ENCODE measurements around the gene ACOT13.

DNA sequence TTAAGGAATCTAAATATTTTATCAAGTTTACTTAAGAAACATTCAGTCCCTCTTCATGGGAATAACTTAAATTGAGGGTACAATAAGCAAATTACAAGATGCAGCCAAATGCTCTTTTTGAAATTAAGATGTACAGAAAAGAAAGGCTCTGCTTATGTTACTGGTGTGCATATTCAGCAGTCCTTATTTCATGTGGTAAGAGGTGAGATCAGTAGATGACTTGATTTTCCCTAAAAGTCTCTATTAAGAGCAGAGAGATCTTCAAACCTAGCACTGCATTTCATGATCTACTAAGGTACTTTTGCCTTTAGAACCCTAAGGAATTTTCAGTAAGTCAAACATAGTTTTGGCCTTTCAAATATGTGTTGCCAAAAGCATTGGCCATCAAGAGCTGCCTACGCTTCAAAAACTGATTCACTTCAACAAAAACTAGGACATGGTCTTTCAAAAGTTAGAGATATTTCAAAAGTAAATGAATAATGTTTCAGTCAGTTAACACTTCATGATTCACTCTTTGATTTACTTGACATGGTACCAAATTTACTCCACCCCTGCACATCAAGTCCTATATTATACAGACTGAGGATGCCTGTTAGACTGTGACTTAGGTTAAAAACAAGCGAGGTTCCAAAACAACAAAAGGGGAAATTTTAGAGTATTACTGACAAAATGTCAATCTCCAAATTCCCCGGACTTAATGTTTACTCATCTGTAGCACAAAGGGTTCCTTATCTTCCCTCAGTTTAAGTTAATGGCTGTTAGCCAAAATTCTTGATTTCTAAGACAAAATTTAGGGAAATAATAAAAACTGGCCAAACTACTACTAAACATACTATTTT lies 32.9 kb downstream of the ACOT13 start:
- TF ChIP-seq, protein P1, sequence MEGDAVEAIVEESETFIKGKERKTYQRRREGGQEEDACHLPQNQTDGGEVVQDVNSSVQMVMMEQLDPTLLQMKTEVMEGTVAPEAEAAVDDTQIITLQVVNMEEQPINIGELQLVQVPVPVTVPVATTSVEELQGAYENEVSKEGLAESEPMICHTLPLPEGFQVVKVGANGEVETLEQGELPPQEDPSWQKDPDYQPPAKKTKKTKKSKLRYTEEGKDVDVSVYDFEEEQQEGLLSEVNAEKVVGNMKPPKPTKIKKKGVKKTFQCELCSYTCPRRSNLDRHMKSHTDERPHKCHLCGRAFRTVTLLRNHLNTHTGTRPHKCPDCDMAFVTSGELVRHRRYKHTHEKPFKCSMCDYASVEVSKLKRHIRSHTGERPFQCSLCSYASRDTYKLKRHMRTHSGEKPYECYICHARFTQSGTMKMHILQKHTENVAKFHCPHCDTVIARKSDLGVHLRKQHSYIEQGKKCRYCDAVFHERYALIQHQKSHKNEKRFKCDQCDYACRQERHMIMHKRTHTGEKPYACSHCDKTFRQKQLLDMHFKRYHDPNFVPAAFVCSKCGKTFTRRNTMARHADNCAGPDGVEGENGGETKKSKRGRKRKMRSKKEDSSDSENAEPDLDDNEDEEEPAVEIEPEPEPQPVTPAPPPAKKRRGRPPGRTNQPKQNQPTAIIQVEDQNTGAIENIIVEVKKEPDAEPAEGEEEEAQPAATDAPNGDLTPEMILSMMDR (IDR thresholded peaks at IDR 0.05), result no peak
- TF ChIP-seq POLR2AphosphoS5 (IDR thresholded peaks at IDR 0.05), result no peak
- no peak for TF ChIP-seq POLR2A (IDR thresholded peaks at IDR 0.05)
- no peak for TF ChIP-seq EP300 (IDR thresholded peaks at IDR 0.05)

Measured in gastroesophageal sphincter (tissue), 3 donors.